HG03097 (cell line): ENCODE data around the gene DLX5.

Source experiments
- ATAC-seq: cut with Tn5 transposase; IDR thresholded peaks from one replicate; pipeline ENCODE4 v1.9.1; 2021; ENCODE audit not compliant: unreplicated experiment, low FRiP score

Gene DLX5

GRCh38 chr7:96992192-96993005 is 32.2 kb downstream of the DLX5 start:
- no peak for ATAC-seq

- no peak for ATAC-seq
Observed at GRCh38 chr7:96991546-96992191, 33.0 kb downstream of the DLX5 start.

GRCh38 chr7:96989859-96990317 is 34.7 kb downstream of the DLX5 start:
- no peak for ATAC-seq

- ATAC-seq = no peak
Observed at GRCh38 chr7:96989241-96989858, 35.3 kb downstream of the DLX5 start.

- no peak for ATAC-seq
Observed at GRCh38 chr7:96987719-96988118, 36.9 kb downstream of the DLX5 start.

GRCh38 chr7:96986901-96987300 is 37.7 kb downstream of the DLX5 start:
- ATAC-seq = no peak

- no peak for ATAC-seq
Observed at GRCh38 chr7:96985992-96986391, 38.6 kb downstream of the DLX5 start.

- ATAC-seq = no peak
Observed at GRCh38 chr7:96982586-96982985, 42.0 kb downstream of the DLX5 start.

- ATAC-seq = no peak
Observed at GRCh38 chr7:96979551-96980276, 44.9 kb downstream of the DLX5 start.

GRCh38 chr7:96977445-96977844 is 47.2 kb downstream of the DLX5 start:
- ATAC-seq = no peak

- ATAC-seq = no peak
Observed at GRCh38 chr7:96976106-96976505, 48.5 kb downstream of the DLX5 start.

- no peak for ATAC-seq
Observed at GRCh38 chr7:96973986-96974385, 50.6 kb downstream of the DLX5 start.

GRCh38 chr7:96970739-96971138 is 53.9 kb downstream of the DLX5 start:
- no peak for ATAC-seq
